NCI-H187 treated with DMSO at 0.1 percent for 48 hours (cell line): Measurements from ENCODE around the gene TRMT6.

Experiments used
- DNase-seq: peaks from one replicate; lab custom pipeline; 2025; lab: John Stamatoyannopoulos, UW

Gene TRMT6

GRCh38 chr20:5950271-5951031 is at the start of gene TRMT6, which contains the start of gene MCM8:
Gene TRMT6 (minus strand): TSS chr20:5950533. CDS start chr20:5950405, 128 bp downstream.
Gene MCM8 (plus strand): TSS chr20:5950652. CDS start chr20:5952016, 1,364 bp downstream.
- DNase-seq: peak; percentile 92

- no peak for DNase-seq
These were observed 49.5 kb upstream of the TRMT6 start for GRCh38 chr20:5999783-6000182.

DNA sequence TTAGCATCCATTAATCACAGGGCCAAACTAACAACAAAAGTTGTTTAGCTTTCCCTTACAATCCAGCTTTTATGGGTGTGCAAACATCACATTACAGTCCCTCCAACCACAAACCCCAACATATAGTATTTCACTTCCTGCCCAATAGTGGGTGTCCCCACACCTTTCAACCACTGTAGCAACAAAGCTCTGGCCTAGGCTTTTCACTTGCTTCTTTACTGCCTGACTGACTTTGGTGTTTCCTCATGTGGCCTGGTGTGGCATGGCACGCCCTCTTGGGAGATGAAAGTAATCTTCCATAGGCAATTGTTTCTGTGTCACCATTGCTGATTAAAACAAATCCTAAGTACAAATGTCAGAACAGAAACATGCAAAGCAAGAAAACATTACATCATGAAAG is 46.4 kb upstream of the TRMT6 start:
- no peak for DNase-seq

DNA sequence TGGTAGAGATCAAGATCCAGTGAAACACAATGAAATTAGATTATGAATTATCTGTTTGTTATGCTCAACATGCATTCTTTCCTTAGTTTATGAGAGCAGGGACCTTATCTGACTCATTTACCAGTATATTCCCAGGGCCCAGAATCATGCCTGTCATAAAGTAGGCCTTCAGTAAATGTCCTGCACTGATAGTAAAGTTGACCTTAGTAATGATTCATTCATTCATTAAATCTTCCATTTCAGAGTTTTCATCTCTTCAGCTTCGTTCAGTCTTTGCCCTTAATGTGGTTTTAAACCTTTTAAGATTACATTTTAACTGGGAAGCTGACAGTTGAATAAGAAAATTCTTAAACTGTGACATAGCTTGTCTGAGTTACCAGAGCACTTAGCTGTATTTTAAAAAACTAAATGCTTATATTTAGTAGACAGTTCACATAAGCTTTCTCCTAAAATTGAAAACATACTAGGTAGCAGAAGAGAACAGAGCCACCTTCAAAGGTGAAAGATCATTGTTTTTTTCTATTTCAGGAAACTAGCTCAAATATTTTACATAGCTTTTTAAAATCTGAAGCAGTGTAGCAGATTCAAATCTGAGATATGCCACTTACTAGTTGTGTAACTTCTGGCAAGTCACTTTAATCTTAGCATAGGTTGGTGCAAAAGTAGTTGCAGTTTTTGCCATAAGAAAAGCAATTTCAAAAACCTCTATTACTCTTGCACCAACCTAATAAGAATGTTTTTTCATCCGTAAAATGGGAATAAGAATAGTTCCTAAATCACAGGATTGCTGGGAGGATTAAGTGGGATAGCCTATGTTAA is 41.5 kb upstream of the TRMT6 start:
- DNase-seq: no peak

- no peak for DNase-seq
These were observed 40.6 kb upstream of the TRMT6 start for GRCh38 chr20:5990946-5991345.

DNA sequence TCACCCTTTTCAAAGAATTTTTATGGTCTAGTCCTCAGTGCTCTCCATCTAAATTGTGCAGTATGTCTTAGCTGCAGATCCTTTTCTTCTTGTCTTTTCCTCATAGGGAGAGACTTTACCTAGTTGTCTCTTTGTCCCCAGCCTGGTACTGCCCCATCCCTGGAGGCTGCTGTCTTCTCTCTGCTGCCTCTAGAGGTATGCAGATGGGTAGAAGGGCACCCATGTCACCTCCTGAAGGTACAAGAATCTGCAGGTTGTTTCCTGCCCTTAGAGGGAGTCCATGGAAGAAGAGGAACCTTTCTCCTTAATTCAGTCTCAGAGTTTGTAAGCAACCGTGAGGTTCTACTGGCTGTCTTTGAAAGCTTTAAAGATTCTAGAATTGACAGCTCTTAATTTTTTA is 39.2 kb upstream of the TRMT6 start:
- DNase-seq: no peak

- no peak for DNase-seq
These were observed 37.0 kb upstream of the TRMT6 start for GRCh38 chr20:5987383-5987782.

GRCh38 chr20:5980720-5981538 is 30.6 kb upstream of the TRMT6 start:
- DNase-seq: no peak

DNA sequence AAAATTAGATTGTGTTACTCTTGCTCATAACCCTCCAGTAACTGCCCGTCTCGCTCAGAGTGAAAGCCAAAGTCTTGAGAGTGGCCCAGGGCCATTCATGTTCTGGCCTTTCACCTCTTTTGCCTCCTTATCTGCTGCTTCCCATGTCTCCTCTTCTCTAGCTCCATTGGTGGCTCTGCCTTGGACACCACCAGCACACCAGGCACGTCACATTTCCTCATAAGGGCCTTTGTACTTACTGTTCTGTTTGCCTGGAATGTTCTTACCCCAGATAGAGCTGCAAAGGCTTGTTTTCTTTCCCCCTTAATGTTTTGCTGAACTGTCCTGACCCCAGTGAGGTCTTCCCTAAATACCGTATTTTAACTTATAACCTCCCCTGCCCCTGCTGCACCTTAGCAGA is 29.5 kb upstream of the TRMT6 start:
- no peak for DNase-seq

- no peak for DNase-seq
These were observed 27.6 kb upstream of the TRMT6 start for GRCh38 chr20:5977975-5978374.

GRCh38 chr20:5977223-5977622 is 26.9 kb upstream of the TRMT6 start:
- DNase-seq: no peak

- DNase-seq: no peak
These were observed 25.4 kb upstream of the TRMT6 start for GRCh38 chr20:5975778-5976177.

DNA sequence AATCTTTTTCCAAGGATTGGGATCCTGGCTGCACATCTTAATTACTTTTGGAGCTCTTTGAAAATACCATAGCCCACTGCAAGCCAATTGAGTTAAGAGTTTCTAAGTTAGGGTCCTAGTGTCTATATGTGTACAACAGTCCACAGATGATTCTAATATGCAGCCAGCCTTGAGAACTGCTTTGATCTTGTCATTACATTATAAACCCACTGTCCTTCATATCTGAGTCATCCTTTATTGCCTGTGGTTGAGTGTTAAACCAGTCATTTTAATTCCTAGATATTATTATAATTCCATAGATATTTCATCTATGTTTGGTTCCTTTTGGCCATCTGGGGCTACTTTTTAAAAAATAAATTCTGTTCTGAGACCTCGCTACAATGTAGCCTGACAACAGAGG is 24.2 kb upstream of the TRMT6 start:
- DNase-seq: no peak

DNA sequence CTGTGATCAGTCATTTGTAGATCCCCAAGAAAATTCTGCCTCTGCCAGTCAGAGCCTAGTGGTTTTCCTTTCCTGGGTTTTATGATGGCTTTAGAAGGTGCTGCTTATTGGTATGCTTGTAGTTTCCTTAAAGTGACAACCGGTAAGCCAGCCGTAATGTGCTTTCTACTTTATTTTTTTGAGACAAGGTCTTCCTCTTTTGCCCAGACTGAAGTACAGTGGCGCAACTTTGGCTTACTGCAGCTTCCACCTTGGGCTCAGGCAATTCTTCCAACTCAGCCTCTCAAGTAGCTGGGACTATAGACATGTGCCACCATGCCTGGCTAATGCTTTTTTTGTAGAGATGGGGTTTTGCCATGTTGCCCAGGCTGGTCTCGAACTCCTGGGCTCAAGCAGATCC is 23.6 kb upstream of the TRMT6 start:
- no peak for DNase-seq

DNA sequence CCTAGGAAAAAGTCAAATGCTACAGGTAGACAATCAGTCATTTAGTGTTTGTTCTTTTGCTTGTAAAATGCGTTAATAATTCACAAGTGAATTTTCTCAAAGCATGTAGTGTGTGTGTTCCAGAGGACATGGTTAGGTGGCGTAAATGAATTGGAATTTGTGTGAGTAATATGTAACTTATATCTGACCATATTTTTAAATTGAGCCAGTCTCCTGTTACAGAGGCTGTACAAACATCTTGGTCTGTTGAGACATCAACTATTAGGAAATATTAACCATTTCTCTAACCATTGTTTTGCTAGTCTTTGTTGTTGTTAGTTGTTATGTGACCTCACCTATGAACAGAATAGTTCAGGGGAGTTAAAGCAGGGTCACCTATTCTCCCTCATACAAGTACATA is 22.8 kb upstream of the TRMT6 start:
- DNase-seq: no peak

DNA sequence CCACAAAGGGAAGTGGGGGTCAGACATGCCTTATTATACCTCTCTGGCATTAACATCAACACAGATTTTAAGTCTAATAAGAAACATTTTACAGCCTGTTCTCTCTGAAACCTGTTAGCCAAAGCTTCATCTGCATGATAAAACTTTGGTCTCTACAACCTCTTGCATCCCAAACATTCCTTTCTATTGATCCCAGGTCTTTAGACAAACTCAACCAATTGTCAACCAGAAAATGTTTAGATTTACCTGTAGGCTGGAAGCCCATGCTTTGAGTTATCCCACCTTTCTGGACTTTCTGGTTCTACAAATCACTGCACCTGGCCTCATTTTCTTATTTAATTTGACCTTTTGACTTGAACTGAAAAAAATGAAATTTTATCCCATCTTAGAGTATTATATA is 20.9 kb upstream of the TRMT6 start:
- DNase-seq: no peak

DNA sequence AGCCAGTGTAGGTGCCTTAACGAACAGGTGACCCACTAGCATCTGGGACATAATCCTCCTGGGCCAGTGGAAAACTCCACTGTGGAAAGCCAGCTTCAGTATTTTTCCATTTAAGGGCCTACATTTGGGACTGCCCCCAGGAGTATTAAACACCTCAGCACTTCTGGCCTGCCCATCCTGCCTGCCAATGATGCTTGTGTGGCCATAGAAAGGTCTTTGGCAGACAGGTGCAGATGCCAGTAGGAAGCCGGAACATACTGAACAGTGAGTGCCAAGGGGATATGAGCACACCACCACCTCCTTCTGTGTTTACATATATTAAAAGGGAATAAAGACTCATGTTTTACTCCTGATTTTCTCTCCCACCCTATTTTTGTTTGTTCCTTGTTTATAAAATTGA is 20.0 kb upstream of the TRMT6 start:
- DNase-seq: no peak

DNA sequence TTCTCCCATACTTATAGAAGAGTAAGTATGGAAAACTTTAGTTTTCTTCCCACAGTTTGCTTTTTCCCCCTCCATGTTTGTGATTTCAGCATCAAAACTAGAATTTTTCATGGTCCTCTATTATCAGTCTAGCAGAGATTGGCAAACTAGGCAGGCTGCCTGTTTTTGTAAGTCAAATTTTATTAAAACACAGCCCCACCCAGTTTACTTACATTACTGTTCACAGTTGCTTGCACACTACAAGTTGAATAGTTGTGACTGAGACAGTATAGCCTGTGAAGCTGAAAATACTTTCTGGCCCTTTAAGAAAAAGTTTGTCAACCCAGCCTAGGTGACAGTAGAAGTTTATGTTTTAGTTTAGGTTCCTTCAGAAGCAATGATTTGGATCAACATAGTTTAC is 19.6 kb upstream of the TRMT6 start:
- no peak for DNase-seq

- DNase-seq: no peak
These were observed 19.1 kb upstream of the TRMT6 start for GRCh38 chr20:5969348-5969935.

DNA sequence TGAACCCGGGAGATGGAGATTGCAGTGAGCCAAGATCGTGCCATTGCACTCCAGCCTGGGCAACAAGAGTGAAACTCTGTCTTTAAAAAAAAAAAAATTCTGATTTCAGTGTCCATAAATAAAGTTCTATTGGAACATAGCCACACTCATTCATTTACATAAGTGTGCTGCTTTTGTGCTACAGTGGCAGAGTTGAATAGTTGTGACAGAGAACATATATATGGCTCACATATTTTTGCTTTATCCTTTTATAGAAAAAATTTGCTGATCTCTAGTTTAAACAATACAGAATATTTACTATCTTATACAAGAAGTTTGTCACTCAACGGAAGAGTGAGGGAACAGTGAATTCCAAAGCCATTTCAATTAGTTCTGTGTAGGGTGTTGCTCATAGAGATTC is 18.1 kb upstream of the TRMT6 start:
- no peak for DNase-seq

- DNase-seq: no peak
These were observed 17.1 kb upstream of the TRMT6 start for GRCh38 chr20:5967469-5967868.

DNA sequence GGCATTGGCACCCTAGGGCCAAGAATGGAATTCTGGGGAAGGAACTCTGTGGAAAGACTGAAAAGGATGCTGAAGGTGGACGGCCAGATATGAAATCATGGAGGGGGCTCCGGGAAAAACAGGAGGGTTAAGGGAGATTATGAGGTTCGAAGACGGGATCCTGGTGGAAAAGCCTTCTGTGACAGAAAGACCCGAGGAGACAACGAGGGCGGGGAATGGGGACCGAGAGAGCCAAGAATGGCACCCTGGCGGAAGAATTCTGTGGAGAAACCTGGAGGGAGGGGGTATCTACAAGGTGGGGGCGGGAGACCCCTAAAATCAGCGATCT is 426 bp downstream of the TRMT6 start:
- no peak for DNase-seq
